Right renal cortex interstitium (tissue), 3 donors: Measurements from ENCODE around the gene ARID1B. TPM values are rescaled to one million over a fixed set of nuclear protein-coding genes. Genes with fewer than 3 reads are reported as not detected.
"Not testable (repeated sequence)": the region's sequence is repeated elsewhere in the genome, so short reads cannot be mapped to it uniquely, and the experiment has no call there.

Source experiments
- DNase-seq, 3 donors: peaks; one replicate each; pipeline ENCODE4 v3.0.0-alpha.2; 2013; ENCODE audit warnings: low read depth in 3 of 3, low spot score in 2 of 3
- polyA plus RNA-seq, 3 donors: library from polyadenylated mRNA; unstranded; fragments of 120-200 nt; gene quantifications; one replicate each; pipeline ENCODE4 v1.2.1, GENCODE V29; 2013; ENCODE audit not compliant: insufficient read length in 3 of 3

ARID1B gene
- polyA plus RNA-seq, 3 donors = 70.1 to 75.5 (median 72.6) TPM

DNA sequence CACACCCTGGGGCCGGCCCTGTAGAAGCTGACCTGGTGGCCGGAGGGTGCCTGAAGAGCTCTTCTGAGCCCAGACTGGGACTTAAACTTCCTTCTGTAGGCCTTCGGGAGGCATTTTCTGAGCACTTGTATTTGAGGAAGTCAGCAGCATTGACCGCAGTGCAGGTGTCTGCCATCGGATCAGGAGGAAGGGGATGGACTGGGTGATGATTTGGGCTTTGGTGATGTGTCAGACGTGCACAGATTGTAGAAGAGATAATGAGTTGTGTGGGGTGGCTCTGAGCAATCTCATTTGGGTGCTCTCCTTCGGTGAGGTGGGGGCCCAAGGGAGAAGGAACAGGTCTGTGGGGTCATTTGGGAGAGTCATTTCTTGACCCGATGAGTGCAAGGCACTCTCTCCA, 150.9 kb downstream of the ARID1B start:
- no peak for DNase-seq

DNA sequence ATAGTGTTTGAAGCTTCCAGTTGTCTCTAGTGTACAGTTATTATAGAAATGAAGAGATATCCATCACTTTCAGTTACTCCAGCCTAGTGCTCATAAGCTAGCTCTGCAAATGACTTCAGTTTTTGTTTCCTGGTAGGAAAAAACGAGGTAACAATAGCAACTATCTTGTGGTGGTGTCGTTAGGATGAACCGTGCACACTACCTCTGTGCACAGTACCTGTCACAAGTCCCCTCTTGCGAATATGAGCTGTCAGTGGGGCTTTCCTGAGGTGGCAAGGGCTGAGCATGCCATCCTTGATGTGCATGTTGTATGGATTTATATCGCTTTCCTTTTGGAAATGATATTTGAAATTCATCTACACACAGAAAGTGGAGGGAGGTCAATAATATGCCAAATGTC, 151.8 kb downstream of the ARID1B start:
- no peak for DNase-seq

DNA sequence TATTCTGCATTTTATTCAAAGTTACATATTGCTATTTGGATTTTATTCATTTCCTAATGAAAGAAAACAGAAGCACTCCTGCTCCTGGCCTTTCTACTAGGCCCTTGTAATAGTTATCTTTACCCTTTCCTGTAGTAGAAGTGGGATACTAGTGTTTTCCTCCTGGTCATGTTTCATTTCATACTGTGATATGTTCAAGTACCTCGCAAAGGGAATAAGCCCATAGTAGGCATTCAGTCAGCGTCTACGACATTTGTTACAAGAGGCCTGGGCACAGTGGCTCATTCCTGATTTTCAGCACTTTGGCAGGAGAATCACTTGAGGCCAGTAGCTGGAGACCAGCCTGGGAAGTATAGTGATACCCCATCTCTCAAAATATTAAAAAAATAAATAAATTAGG, 154.1 kb downstream of the ARID1B start:
- no peak for DNase-seq

DNA sequence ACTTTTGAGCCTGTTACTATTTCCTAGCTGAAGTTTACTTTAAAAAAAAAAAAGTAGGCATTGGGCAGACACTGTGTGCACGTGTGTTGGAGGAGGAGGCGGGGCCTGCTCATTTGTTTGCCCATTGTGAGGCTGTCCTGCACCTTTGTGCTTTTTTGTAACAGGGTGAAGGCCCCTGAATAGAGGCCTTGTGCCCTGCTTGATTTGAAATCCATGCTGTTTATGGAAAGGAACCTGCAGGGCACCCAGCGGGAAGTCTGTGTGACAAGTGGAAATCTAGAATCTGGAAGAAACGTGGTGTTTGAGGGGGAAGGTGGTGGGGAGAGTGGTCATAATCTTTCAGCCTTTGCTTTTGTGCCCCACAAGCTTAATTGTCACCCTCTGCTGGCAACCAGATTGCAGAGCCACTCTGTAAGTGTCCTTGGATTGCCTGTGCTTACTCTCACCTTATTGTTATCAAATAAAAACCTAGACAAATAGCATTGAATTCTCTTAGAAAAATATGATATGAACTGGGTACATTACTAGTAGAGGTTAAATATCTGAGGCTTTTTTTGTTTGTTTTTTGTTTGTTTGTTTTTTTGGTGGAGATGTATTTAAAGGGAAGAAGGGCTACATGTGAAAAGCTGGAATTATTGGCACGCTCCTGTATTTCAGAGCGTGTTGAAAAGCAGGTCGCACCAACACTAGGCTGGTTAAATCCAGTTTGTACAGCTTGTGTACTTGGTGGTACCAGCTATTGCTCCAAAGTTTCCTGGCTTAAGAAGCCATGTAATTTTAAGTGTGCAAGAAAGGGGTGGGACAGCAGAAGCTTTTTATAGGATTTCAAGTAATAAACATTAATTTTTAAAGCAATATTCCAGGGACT, 156.3 kb downstream of the ARID1B start:
- DNase-seq = no peak

DNA sequence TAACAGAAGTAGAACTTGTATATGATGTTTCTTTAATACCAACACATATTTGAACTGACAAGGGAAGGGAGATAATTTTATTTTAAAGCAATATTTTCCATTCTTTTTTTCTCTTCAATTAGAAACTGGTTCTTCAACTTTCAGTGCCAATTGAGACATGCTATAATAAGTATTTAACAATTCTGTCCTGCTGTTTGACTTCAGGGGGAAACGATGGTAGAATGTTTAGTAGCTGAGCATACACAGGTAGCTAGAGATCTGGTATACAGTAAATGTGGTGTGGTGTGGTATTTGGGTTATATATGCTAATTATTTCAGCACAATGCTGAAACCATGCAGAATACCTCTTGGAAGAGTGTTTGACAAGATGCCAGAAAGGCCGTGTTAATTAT, 156.9 kb downstream of the ARID1B start:
- no peak for DNase-seq

DNA sequence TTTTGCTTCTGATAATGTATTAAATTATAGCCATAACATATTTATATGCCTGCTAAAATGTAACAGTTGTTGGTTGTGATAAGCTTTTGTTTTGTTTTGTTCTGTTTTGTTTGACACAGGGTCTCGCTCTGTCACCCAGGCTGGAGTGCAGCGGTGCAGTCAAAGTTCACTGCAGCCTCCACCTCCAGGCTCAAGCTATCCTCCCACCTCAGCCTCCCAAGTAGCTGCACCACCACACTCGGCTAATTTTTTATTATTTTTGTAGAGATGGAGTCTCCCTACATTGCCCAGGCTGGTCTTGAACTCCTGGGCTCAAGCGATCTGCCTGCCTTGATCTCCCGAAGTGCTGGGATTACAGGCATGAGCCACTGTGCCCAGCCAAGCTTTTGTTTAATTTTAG, 157.8 kb downstream of the ARID1B start:
- no peak for DNase-seq

DNA sequence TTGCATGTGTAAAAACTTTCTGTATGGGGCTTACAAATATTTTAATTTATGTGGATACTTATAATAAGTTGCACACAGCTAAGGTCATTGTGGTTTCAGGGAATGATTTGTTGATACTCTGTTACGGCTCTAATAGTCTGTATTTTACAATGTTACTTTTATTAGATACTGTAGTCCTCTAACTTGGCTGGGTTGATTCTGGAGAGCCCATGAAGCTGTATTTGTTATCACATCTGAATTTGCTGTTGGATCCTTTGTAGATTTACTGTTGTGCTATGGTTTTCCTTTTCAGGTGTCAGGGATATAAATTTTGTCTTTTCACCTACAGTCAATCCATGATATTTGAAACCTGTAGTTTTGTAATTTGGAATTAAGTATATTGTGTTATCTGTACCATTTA, 161.0 kb downstream of the ARID1B start:
- DNase-seq = no peak

- DNase-seq = no peak
Measured at GRCh38 chr6:156940221-156940620, 163.0 kb downstream of the ARID1B start.

DNA sequence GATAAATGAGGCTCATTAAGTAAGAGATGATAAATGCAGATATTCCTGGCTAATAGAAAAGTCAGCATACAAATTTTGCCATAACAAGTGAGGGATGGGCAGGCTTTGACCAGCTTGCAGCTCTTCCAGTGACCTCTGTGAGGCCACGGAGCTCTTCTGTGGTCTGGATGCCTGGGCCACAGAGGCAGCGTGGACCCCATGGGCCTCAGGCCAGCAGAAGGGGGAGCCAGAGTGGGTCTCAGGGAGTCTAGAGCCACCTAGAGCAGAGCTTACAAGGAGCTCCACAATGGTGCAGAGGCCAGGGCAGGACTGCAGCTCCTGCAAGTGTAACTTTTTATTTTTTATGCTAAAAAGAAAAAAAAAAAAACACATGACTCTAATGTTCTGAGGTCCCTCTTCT, 165.1 kb downstream of the ARID1B start:
- no peak for DNase-seq

DNA sequence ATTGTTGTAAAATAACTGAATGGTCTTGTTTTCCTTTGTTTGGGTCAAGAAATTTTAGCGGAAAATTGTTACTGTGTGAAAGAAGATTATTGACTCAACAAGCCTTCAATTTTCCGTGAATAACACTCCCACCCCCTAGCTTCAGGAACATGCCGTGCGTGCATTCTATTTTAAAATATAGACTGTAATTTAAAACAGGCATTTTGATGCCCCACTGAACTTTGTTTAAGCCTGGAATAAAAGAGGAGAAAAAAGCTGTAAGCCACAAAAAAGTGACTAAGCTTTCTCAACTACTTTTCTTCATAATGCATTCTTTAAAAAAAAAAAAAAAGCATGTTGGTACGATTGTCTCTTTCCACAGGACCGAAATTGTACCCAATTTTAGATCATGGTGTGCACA, 166.0 kb downstream of the ARID1B start:
- DNase-seq = no peak

DNA sequence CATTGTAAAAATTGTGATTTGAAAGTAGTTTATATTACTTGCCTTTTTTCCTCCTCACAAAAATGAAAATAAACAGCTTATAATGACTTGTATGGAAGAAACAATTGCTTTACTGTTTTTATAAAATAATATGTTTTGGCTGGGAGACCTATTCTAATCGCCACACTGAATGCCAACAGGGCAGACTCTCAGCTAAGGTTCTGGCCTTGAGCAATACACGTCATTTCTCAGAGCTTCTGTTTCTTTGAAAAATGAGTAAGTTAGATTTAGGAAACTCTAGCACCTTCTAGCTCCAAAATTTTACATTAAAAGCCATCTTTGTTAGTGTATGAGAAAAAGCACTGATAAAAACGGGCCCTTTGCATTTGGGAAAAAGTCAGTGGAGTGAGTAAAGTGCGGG, 166.6 kb downstream of the ARID1B start:
- no peak for DNase-seq

DNA sequence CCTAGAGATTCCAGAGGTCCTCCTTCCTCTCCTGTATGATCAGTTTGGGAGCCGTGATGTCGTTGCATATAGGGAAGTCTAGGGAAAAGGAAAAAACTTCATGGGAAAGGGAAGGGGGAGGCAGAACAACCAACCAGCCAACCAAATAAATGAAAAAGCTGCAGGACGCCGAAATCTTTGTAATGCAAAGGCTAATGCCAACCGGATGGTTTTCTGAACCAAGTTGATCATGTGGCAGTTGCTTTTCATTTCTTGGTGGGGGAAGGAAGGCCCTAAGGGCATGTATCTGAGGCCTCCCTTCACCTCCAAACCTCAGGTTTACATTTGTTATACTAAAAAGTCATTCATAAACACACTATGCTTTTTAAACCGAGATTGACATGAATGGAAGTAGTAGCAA, 167.2 kb downstream of the ARID1B start:
- DNase-seq = no peak

GRCh38 chr6:156945789-156946172, 168.6 kb downstream of the ARID1B start:
- DNase-seq = not testable (repeated sequence)

DNA sequence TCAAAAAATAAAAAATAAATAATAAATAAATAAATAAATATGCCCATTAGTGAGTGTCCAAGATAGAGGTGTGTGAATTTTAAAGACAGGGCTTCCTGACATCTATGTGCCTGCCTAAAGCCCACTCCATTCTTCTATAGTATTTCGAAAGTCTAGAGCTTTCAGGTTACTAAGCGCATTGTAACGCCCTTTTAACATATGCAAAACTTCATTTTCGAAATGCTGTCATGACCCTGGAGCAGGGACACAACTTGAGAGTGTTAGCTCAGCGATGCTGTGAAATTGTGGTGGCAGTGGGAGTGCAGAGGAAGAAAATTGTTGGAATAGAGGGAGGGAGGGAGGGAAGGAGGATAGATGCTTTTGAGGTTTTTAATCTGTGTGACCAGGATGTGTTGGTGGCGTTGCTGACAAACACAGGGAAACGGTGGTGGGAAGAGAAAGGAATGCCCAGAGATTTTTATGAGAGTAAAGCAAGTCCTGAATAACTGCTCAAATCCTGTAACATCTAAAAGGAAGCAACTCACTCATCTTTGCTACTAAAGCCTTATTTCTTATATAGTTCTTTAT, 169.3 kb downstream of the ARID1B start:
- DNase-seq = no peak

DNA sequence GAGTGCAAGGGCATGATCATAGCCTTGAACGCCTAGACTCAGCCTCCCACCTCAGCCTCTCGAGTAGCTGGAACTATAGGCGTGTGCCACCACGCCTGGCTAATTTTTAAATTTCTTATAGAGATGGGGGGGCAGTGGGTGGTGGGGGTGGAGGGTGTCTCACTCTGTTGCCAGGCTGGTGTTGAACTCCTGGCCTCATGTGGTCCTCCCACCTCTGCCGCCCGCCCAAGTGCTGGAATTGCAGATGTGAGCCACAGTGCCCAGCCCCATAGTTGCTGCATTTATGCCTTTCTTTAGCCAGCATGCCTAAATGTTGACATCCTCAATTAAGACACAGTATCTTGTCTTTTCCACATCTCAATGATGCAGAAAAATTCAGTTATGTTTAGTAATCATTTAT, 171.1 kb downstream of the ARID1B start:
- no peak for DNase-seq

DNA sequence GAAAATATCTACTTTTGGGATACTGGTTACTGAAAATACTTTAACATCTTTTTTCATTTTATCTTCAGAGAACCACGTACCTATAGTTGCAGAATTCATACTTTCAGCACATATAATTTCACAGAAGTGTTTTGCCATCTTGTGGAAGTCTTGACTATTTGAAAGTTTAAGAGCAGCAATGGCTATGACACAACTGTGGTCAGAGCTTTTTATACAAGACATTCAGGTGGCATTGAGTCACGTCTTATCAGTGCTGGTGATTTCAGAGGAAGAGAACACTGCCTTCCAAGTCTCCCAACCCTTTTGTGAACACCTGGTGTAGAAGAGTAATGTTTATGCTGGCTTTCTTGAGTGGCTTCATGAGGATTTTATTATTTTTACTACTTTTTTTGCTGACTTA, 171.6 kb downstream of the ARID1B start:
- no peak for DNase-seq

GRCh38 chr6:156949376-156949775, 172.2 kb downstream of the ARID1B start:
- no peak for DNase-seq

DNA sequence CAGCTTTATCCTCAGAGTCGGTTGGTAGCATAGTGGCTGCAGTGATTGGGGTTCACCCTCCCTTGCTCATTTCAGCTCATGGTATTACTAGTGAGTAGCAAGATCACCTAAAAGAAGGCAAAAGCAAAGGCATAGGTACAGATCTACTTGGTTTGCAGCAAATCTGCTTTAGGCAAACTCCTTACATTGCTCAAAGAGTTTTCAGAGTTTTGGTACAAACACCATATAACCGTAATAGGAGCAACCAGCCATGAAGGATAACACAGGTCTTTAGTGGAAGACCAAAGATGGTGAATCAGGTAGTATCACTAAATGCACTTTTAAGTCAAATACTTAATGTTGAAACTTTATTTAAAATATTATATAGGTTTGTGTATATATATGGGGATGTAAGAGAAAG, 172.9 kb downstream of the ARID1B start:
- DNase-seq = no peak

- no peak for DNase-seq
Measured at GRCh38 chr6:156950531-156950930, 173.4 kb downstream of the ARID1B start.

DNA sequence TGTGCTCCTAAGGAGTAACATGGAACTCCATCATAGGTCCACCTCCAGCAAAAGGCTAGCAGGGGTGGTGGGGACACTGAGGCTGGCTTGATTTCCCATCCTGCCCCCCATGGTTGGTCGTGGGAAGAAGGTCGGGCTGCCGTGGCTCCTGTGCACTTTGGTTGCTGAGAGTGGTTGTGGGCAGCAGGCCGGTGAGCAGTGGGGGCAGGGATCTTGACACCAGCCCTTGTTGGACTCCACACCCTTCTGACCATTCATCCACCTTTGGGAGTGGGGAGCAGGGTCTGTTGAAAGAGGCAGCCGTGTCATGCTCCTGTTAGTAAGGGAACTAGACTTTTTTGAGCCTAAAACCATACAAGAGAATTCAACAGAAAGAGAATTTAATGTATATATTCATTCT, 175.2 kb downstream of the ARID1B start:
- no peak for DNase-seq

GRCh38 chr6:156953127-156953478, 175.9 kb downstream of the ARID1B start:
- no peak for DNase-seq

- DNase-seq = peak; percentile 85 to 88 (median 86)
Measured at GRCh38 chr6:156953479-156954146, 176.4 kb downstream of the ARID1B start.
